WTC11 (cell line): ENCODE results near the gene WDR54. TPM values are rescaled to one million over a fixed set of nuclear protein-coding genes. Genes with fewer than 3 reads are reported as not detected.

Experiments used
- ATAC-seq: fragments of 200-7000 bp; cut with Tn5 transposase; 2 replicates; pipeline ENCODE4 v1.10.0; 2021; ENCODE audit warnings: mild to moderate bottlenecking, moderate library complexity
- CTCF ChIA-PET: fragments of 300-600 bp; sonication (Branson Sonifier 250); formaldehyde crosslinking; loops from one replicate; lab custom pipeline; 2021; ENCODE audit warnings: antibody characterized with exemption; lab: Charles Lee
- POLR2A ChIA-PET: fragments of 350-600 bp; sonication (Branson Sonifier 250); formaldehyde crosslinking; loops from one replicate; lab custom pipeline; 2021; ENCODE audit warnings: antibody characterized with exemption; lab: Charles Lee
- DNase-seq: peaks from one replicate; pipeline ENCODE4 v3.0.0; 2021; ENCODE audit warnings: low spot score
- H3K27ac Mint-ChIP-seq: 2 replicates; pipeline ENCODE4 v1.8.0; 2021; ENCODE audit warnings: mixed read lengths
- H3K27me3 Mint-ChIP-seq: 2 replicates; pipeline ENCODE4 v1.8.0; 2021; ENCODE audit warnings: low read depth, mild to moderate bottlenecking, moderate library complexity, mixed read lengths
- H3K36me3 Mint-ChIP-seq: 2 replicates; pipeline ENCODE4 v1.8.0; 2021; ENCODE audit warnings: mixed read lengths
- H3K4me1 Mint-ChIP-seq: 2 replicates; pipeline ENCODE4 v1.8.0; 2022; ENCODE audit warnings: mixed read lengths
- H3K4me3 Mint-ChIP-seq: 2 replicates; pipeline ENCODE4 v1.8.0; 2021; ENCODE audit warnings: mild to moderate bottlenecking, moderate library complexity, mixed read lengths
- H3K9me3 Mint-ChIP-seq: 2 replicates; pipeline ENCODE4 v1.8.0; 2021; ENCODE audit warnings: mixed read lengths
- AFF4 ChIP-seq: sonication (generic); formaldehyde crosslinking; IDR thresholded peaks from 2 replicates; pipeline ENCODE4 v1.8.1; 2023; ENCODE audit warnings: mild to moderate bottlenecking, missing genetic modification reagents, borderline replicate concordance
- ARID4B ChIP-seq: sonication (generic); formaldehyde crosslinking; IDR thresholded peaks from 2 replicates; pipeline ENCODE4 v1.8.0; 2023; ENCODE audit warnings: missing genetic modification reagents, mild to moderate bottlenecking, borderline replicate concordance
- ERG ChIP-seq: fragments of 250-450 bp; sonication (Bioruptor Pico); IDR thresholded peaks from 2 replicates; pipeline ENCODE4 v1.8.0; 2021; ENCODE audit warnings: mild to moderate bottlenecking
- FOXP4 ChIP-seq: sonication (generic); formaldehyde crosslinking; IDR thresholded peaks from 2 replicates; pipeline ENCODE4 v1.8.0; 2022; ENCODE audit warnings: mild to moderate bottlenecking, missing genetic modification reagents
- GABPB1 ChIP-seq: sonication (generic); formaldehyde crosslinking; IDR thresholded peaks from 2 replicates; pipeline ENCODE4 v1.8.1; 2023; ENCODE audit warnings: mild to moderate bottlenecking, missing genetic modification reagents
- GTF2I ChIP-seq: fragments of 250-450 bp; sonication (Bioruptor Pico); conservative IDR thresholded peaks from 2 replicates; pipeline ENCODE4 v1.4.0; 2021; ENCODE audit warnings: mild to moderate bottlenecking
- IRF1 ChIP-seq: sonication (generic); formaldehyde crosslinking; IDR thresholded peaks from 2 replicates; pipeline ENCODE4 v1.8.0; 2023; ENCODE audit warnings: missing genetic modification reagents
- MAX ChIP-seq: sonication (generic); formaldehyde crosslinking; IDR thresholded peaks from 2 replicates; pipeline ENCODE4 v1.8.0; 2022; ENCODE audit warnings: mild to moderate bottlenecking, missing genetic modification reagents
- RORB ChIP-seq: fragments of 250-450 bp; sonication (Bioruptor Pico); IDR thresholded peaks from 2 replicates; pipeline ENCODE4 v1.9.0; 2021; ENCODE audit warnings: mild to moderate bottlenecking
- SP1 ChIP-seq: sonication (generic); formaldehyde crosslinking; conservative IDR thresholded peaks from 2 replicates; pipeline ENCODE4 v1.8.1; 2022; ENCODE audit warnings: missing genetic modification reagents
- TCF7 ChIP-seq: sonication (generic); formaldehyde crosslinking; IDR thresholded peaks from 2 replicates; pipeline ENCODE4 v1.8.0; 2022; ENCODE audit warnings: mild to moderate bottlenecking, low read depth, missing genetic modification reagents, moderate library complexity
- ZBTB21 ChIP-seq: sonication (generic); formaldehyde crosslinking; IDR thresholded peaks from 2 replicates; pipeline ENCODE4 v1.8.1; 2023; ENCODE audit warnings: mild to moderate bottlenecking, missing genetic modification reagents, borderline replicate concordance
- ZMAT4 ChIP-seq: fragments of 250-450 bp; sonication (Bioruptor Pico); IDR thresholded peaks from 2 replicates; pipeline ENCODE4 v1.9.0; 2021; ENCODE audit warnings: mild to moderate bottlenecking
- ZNF121 ChIP-seq: sonication (generic); formaldehyde crosslinking; IDR thresholded peaks from 2 replicates; pipeline ENCODE4 v1.8.0; 2023; ENCODE audit warnings: missing genetic modification reagents
- ZNF263 ChIP-seq: sonication (generic); formaldehyde crosslinking; IDR thresholded peaks from 2 replicates; pipeline ENCODE4 v1.8.1; 2022; ENCODE audit warnings: low read depth, mild to moderate bottlenecking, moderate library complexity, missing genetic modification reagents
- ZNF396 ChIP-seq: fragments of 250-450 bp; sonication (Bioruptor Pico); IDR thresholded peaks from 2 replicates; pipeline ENCODE4 v1.8.0; 2021; ENCODE audit warnings: mild to moderate bottlenecking, moderate library complexity, borderline replicate concordance
- ZNF512 ChIP-seq: sonication (generic); formaldehyde crosslinking; IDR thresholded peaks from 2 replicates; pipeline ENCODE4 v1.8.1; 2022; ENCODE audit warnings: missing genetic modification reagents, borderline replicate concordance
- total RNA-seq: library from RNA; stranded (reverse); gene quantifications from 3 replicates; pipeline ENCODE4 v1.2.3, GENCODE V29; 2021

WDR54 gene
- total RNA-seq, 1 experiment from 2014 or later = 55.2 TPM

- ChIA-PET CTCF (no interaction called here), POLR2A (no interaction called here)
- TF ChIP-seq GABPB1 = no peak
- no peak for TF ChIP-seq SP1 (CRISPR knock-in tag)
- TF ChIP-seq ZNF512 = no peak
- TF ChIP-seq ZMAT4 = no peak
- TF ChIP-seq ARID4B = no peak
- no peak for TF ChIP-seq ZBTB21 (CRISPR knock-in tag)
- no peak for TF ChIP-seq AFF4
- no peak for TF ChIP-seq GTF2I (CRISPR knock-in tag)
- TF ChIP-seq MAX (CRISPR knock-in tag) = no peak
- no peak for TF ChIP-seq ERG (CRISPR knock-in tag)
- no peak for TF ChIP-seq RORB (CRISPR knock-in tag)
- no peak for TF ChIP-seq IRF1 (CRISPR knock-in tag)
- no peak for TF ChIP-seq ZNF263 (CRISPR knock-in tag)
- no peak for TF ChIP-seq TCF7 (CRISPR knock-in tag)
- TF ChIP-seq ZNF121 (CRISPR knock-in tag) = no peak
- TF ChIP-seq FOXP4 = no peak
- no peak for TF ChIP-seq ZNF396
- H3K4me3 Mint-ChIP-seq = no peak overlapping the region
- peaks cover 15% of the 10 kb centered on the region for H3K4me1 Mint-ChIP-seq
- no peaks in the 10 kb centered on the region for H3K9me3 Mint-ChIP-seq
- no peaks in the 10 kb centered on the region for H3K27me3 Mint-ChIP-seq
- H3K27ac Mint-ChIP-seq = no peak overlapping the region
- DNase-seq (no peak), ATAC-seq (no peak)
- no peaks in the 10 kb centered on the region for H3K36me3 Mint-ChIP-seq
These were observed 37.5 kb upstream of the WDR54 start for GRCh38 chr2:74384051-74384450.
